HCT116 (cell line): Measurements from ENCODE around the gene RFC4.

Experiments
- ATF3 ChIP-seq: IDR thresholded peaks from 2 replicates; pipeline ENCODE4 v1.6.1; 2012
- CEBPB ChIP-seq: IDR thresholded peaks from 2 replicates; pipeline ENCODE4 v1.6.1; 2012; ENCODE audit warnings: low read depth
- CTCF ChIP-seq, 3 experiments: fragments of 200-600 bp in 1 of 3; sonication (generic) in 1 of 3; IDR thresholded peaks in 2 of 3; conservative IDR thresholded peaks in 1 of 3; 2 replicates each; pipeline ENCODE4 v1.5.1; 2012 to 2017; ENCODE audit warnings: low read depth in 2 of 3, low read length in 2 of 3, antibody characterized with exemption in 1 of 3, borderline replicate concordance in 1 of 3, control low read depth in 1 of 3, mild to moderate bottlenecking in 1 of 3, mixed read lengths in 1 of 3, mixed run types in 1 of 3, moderate library complexity in 1 of 3; ENCODE audit not compliant: insufficient read depth in 1 of 3
- EGR1 ChIP-seq: IDR thresholded peaks from 2 replicates; pipeline ENCODE4 v1.6.1; 2012; ENCODE audit warnings: low read depth
- ELF1 ChIP-seq: IDR thresholded peaks from 2 replicates; pipeline ENCODE4 v1.6.1; 2012; ENCODE audit warnings: low read depth, borderline replicate concordance
- EZH2 ChIP-seq: fragments of 200-600 bp; sonication (generic); IDR thresholded peaks from 2 replicates; pipeline ENCODE4 v1.6.1; 2017; ENCODE audit warnings: antibody characterized with exemption, mixed run types
- POLR2A ChIP-seq: IDR thresholded peaks from 2 replicates; pipeline ENCODE4 v1.7.0; 2011; ENCODE audit warnings: borderline replicate concordance; ENCODE audit not compliant: insufficient read depth, insufficient read length; ENCODE audit errors: extremely low read depth
- POLR2AphosphoS5 ChIP-seq: IDR thresholded peaks from 2 replicates; pipeline ENCODE4 v1.6.1; 2011; ENCODE audit warnings: mild to moderate bottlenecking, low read depth, low read length, moderate library complexity
- RAD21 ChIP-seq: IDR thresholded peaks from 2 replicates; pipeline ENCODE4 v1.6.1; 2012; ENCODE audit warnings: low read depth, mild to moderate bottlenecking
- REST ChIP-seq: IDR thresholded peaks from 2 replicates; pipeline ENCODE4 v1.6.1; 2012; ENCODE audit warnings: low read depth
- SIN3A ChIP-seq: IDR thresholded peaks from 2 replicates; pipeline ENCODE4 v1.6.1; 2012; ENCODE audit warnings: low read depth
- SRF ChIP-seq: IDR thresholded peaks from 2 replicates; pipeline ENCODE4 v1.6.1; 2012; ENCODE audit warnings: low read depth
- YY1 ChIP-seq: IDR thresholded peaks from 2 replicates; pipeline ENCODE4 v1.6.1; 2011; ENCODE audit warnings: low read length, low read depth, moderate library complexity, mild to moderate bottlenecking; ENCODE audit not compliant: insufficient replicate concordance; ENCODE audit errors: extremely low read depth
- ZNF274 ChIP-seq: fragments of 200-500 bp; sonication (Bioruptor generic); IDR thresholded peaks from 2 replicates; pipeline ENCODE4 v1.6.1; 2014; ENCODE audit warnings: mild to moderate bottlenecking, low read depth, low read length, inconsistent platforms

GRCh38 chr3:186757686-186758220 lies 48.5 kb downstream of the RFC4 start:
- TF ChIP-seq CEBPB (no peak), POLR2AphosphoS5 (no peak), CTCF (IDR thresholded peaks at IDR 0.05 in 2 of 3, conservative IDR thresholded peaks at IDR 0.05 in 1 of 3; ENCODE audit: borderline replicate concordance in 1 of 3, insufficient read depth in 1 of 3, low read depth in 2 of 3, low read length in 2 of 3) (no peak), ATF3 (no peak), RAD21 (no peak), ELF1 (no peak), ZNF274 (no peak), POLR2A (no peak), SRF (no peak), EZH2 (no peak), SIN3A (no peak), REST (no peak), EGR1 (no peak), YY1 (no peak)
